ENCODE data around the gene TECPR1. TPM values are rescaled to one million over a fixed set of nuclear protein-coding genes. Genes with fewer than 3 reads are reported as not detected.

The TECPR1 gene
- total RNA-seq (2021) (17.6 to 21.5 TPM (median 18.4 TPM) in 3 replicates), Bru-seq, nascent RNA (percentile 38 among the genes with signal in this experiment)
- long read RNA-seq, experiment 1, full-length matches to known transcripts: 7 of 29 reads
- long read RNA-seq, experiment 1, partial matches to known transcripts: 12 of 29 reads
- long read RNA-seq, experiment 1, other reads (novel, unspliced or antisense): 10 of 29 reads
- long read RNA-seq, experiment 2, partial matches to known transcripts: 4 of 14 reads
- long read RNA-seq, experiment 2, other reads (novel, unspliced or antisense): 9 of 14 reads
- long read RNA-seq, experiment 3, partial matches to known transcripts: 0 of 1 reads
- long read RNA-seq, experiment 3, other reads (novel, unspliced or antisense): 1 of 1 reads

- Mint-ChIP-seq H3K36me3 (no peaks in the 10 kb centered on the region; the same call in 1 of the 2 replicates), H3K27ac (peak within 1 kb of the TSS; percentile 87), H3K4me3 (peak within 1 kb of the TSS; percentile 96), H3K9me3 (no peaks in the 10 kb centered on the region), H3K4me1 (peaks cover 23% of the 10 kb centered on the region), H3K27me3 (ENCODE audit: low read depth) (no peaks in the 10 kb centered on the region)
- ChIA-PET CTCF (interaction anchor here (1.0 to 1.4 kb wide), 2 partner anchors 72 to 150 kb away, joined by 3 read pairs; partner anchors contain the start of gene BAIAP2L1), POLR2A (no interaction called here)
- ATAC-seq: peak; percentile 96
- peak; percentile 93 for DNase-seq (ENCODE audit: low spot score)
- TF ChIP-seq ARID4B (CRISPR knock-in tag; IDR thresholded peaks at IDR 0.05; ENCODE audit: borderline replicate concordance): peak; percentile 88; the same call in 1 of the 2 replicates
- no peak for TF ChIP-seq MXD4 (CRISPR knock-in tag; IDR thresholded peaks at IDR 0.05; ENCODE audit: borderline replicate concordance)
- TF ChIP-seq NFYB (CRISPR knock-in tag; conservative IDR thresholded peaks at IDR 0.05; ENCODE audit: low read depth): peak; percentile 98
- 0 out of 2 replicates have a peak, but pooled peaks have one; percentile 38 for TF ChIP-seq JUN (CRISPR knock-in tag; IDR thresholded peaks at IDR 0.05)
- TF ChIP-seq FOXK1 (CRISPR knock-in tag; IDR thresholded peaks at IDR 0.05): peak; percentile 92
- TF ChIP-seq, protein P1, sequence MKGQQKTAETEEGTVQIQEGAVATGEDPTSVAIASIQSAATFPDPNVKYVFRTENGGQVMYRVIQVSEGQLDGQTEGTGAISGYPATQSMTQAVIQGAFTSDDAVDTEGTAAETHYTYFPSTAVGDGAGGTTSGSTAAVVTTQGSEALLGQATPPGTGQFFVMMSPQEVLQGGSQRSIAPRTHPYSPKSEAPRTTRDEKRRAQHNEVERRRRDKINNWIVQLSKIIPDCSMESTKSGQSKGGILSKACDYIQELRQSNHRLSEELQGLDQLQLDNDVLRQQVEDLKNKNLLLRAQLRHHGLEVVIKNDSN (CRISPR knock-in tag; IDR thresholded peaks at IDR 0.05): no peak
- TF ChIP-seq ZNF416 (CRISPR knock-in tag; IDR thresholded peaks at IDR 0.05): no peak
- 0 out of 2 replicates have a peak, but pooled peaks have one; percentile 88 for TF ChIP-seq KAT7 (CRISPR knock-in tag; IDR thresholded peaks at IDR 0.05; ENCODE audit: borderline replicate concordance)
- TF ChIP-seq ESRRA (CRISPR knock-in tag; IDR thresholded peaks at IDR 0.05; ENCODE audit: borderline replicate concordance): no peak
- TF ChIP-seq, protein P2, sequence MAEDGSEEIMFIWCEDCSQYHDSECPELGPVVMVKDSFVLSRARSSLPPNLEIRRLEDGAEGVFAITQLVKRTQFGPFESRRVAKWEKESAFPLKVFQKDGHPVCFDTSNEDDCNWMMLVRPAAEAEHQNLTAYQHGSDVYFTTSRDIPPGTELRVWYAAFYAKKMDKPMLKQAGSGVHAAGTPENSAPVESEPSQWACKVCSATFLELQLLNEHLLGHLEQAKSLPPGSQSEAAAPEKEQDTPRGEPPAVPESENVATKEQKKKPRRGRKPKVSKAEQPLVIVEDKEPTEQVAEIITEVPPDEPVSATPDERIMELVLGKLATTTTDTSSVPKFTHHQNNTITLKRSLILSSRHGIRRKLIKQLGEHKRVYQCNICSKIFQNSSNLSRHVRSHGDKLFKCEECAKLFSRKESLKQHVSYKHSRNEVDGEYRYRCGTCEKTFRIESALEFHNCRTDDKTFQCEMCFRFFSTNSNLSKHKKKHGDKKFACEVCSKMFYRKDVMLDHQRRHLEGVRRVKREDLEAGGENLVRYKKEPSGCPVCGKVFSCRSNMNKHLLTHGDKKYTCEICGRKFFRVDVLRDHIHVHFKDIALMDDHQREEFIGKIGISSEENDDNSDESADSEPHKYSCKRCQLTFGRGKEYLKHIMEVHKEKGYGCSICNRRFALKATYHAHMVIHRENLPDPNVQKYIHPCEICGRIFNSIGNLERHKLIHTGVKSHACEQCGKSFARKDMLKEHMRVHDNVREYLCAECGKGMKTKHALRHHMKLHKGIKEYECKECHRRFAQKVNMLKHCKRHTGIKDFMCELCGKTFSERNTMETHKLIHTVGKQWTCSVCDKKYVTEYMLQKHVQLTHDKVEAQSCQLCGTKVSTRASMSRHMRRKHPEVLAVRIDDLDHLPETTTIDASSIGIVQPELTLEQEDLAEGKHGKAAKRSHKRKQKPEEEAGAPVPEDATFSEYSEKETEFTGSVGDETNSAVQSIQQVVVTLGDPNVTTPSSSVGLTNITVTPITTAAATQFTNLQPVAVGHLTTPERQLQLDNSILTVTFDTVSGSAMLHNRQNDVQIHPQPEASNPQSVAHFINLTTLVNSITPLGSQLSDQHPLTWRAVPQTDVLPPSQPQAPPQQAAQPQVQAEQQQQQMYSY (CRISPR knock-in tag; IDR thresholded peaks at IDR 0.05): peak; percentile 52; the same call in 1 of the 2 replicates
- TF ChIP-seq MYBL2 (CRISPR knock-in tag; IDR thresholded peaks at IDR 0.05): peak; percentile 75
- peak; percentile 73 for TF ChIP-seq GABPB1 (CRISPR knock-in tag; IDR thresholded peaks at IDR 0.05)
- 0 out of 2 replicates have a peak, but pooled peaks have one; percentile 9 for TF ChIP-seq E2F5 (CRISPR knock-in tag; IDR thresholded peaks at IDR 0.05)
- TF ChIP-seq, protein P3, sequence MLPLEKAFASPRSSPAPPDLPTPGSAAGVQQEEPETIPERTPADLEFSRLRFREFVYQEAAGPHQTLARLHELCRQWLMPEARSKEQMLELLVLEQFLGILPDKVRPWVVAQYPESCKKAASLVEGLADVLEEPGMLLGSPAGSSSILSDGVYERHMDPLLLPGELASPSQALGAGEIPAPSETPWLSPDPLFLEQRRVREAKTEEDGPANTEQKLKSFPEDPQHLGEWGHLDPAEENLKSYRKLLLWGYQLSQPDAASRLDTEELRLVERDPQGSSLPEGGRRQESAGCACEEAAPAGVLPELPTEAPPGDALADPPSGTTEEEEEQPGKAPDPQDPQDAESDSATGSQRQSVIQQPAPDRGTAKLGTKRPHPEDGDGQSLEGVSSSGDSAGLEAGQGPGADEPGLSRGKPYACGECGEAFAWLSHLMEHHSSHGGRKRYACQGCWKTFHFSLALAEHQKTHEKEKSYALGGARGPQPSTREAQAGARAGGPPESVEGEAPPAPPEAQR (CRISPR knock-in tag; IDR thresholded peaks at IDR 0.05): no peak
- TF ChIP-seq HMGXB4 (CRISPR knock-in tag; IDR thresholded peaks at IDR 0.05): peak; percentile 79; the same call in 1 of the 2 replicates
- peak; percentile 95 for TF ChIP-seq FOXP1 (CRISPR knock-in tag; IDR thresholded peaks at IDR 0.05; ENCODE audit: borderline replicate concordance)
- TF ChIP-seq, protein P4, sequence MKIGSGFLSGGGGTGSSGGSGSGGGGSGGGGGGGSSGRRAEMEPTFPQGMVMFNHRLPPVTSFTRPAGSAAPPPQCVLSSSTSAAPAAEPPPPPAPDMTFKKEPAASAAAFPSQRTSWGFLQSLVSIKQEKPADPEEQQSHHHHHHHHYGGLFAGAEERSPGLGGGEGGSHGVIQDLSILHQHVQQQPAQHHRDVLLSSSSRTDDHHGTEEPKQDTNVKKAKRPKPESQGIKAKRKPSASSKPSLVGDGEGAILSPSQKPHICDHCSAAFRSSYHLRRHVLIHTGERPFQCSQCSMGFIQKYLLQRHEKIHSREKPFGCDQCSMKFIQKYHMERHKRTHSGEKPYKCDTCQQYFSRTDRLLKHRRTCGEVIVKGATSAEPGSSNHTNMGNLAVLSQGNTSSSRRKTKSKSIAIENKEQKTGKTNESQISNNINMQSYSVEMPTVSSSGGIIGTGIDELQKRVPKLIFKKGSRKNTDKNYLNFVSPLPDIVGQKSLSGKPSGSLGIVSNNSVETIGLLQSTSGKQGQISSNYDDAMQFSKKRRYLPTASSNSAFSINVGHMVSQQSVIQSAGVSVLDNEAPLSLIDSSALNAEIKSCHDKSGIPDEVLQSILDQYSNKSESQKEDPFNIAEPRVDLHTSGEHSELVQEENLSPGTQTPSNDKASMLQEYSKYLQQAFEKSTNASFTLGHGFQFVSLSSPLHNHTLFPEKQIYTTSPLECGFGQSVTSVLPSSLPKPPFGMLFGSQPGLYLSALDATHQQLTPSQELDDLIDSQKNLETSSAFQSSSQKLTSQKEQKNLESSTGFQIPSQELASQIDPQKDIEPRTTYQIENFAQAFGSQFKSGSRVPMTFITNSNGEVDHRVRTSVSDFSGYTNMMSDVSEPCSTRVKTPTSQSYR (CRISPR knock-in tag; IDR thresholded peaks at IDR 0.05): no peak
- peak; percentile 84 for TF ChIP-seq CREM (CRISPR knock-in tag; IDR thresholded peaks at IDR 0.05)
Observed at GRCh38 chr7:98251601-98252424, at the start of gene TECPR1. Gene TECPR1, minus strand, starts transcription at chr7:98252232. Its CDS starts 6,086 bp downstream, at chr7:98246146.
